ENCODE data around the gene CASP5. TPM values are rescaled to one million over a fixed set of nuclear protein-coding genes. Genes with fewer than 3 reads are reported as not detected.

CASP5 gene
- total RNA-seq, 1 experiment from 2014 or later: not detected

DNA sequence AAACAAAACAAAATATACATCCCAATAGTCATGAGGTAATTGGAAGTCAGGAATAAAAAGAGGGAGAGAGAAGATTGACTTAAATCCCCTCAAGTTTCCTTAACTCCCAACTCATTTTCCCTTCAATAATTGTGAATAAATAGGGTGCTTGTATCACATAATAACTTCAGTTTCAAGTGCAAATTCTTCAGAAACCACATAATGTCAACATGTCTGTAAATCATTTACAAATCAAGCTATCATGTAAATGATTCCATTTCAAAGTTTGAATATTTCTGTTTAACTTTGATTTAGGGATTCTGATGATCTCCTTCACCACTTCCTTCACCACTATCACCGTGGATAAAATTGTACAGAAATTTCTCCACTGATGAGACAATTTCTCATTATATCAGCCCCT lies 23.2 kb downstream of the CASP5 start:
- H2AFZ ChIP-seq: no peak overlapping the region
- H3K9me3 ChIP-seq (ENCODE audit: insufficient read depth, low read depth): no peaks in the 10 kb centered on the region
- DNase-seq: no peak
- CTCF ChIA-PET: no interaction called here
- no peak overlapping the region for H3K4me3 ChIP-seq
- no peak overlapping the region for H3K4me2 ChIP-seq
- no peaks in the 10 kb centered on the region for H3K36me3 ChIP-seq (ENCODE audit: low read depth)
- no peaks in the 10 kb centered on the region for H3K79me2 ChIP-seq (ENCODE audit: low read depth)
- H3F3A ChIP-seq (ENCODE audit: insufficient read depth, low read depth): no peaks in the 10 kb centered on the region
- intact Hi-C loops (cut with micrococcal nuclease; ENCODE audit: unreplicated experiment): no loop called here
- TF ChIP-seq, protein P1, sequence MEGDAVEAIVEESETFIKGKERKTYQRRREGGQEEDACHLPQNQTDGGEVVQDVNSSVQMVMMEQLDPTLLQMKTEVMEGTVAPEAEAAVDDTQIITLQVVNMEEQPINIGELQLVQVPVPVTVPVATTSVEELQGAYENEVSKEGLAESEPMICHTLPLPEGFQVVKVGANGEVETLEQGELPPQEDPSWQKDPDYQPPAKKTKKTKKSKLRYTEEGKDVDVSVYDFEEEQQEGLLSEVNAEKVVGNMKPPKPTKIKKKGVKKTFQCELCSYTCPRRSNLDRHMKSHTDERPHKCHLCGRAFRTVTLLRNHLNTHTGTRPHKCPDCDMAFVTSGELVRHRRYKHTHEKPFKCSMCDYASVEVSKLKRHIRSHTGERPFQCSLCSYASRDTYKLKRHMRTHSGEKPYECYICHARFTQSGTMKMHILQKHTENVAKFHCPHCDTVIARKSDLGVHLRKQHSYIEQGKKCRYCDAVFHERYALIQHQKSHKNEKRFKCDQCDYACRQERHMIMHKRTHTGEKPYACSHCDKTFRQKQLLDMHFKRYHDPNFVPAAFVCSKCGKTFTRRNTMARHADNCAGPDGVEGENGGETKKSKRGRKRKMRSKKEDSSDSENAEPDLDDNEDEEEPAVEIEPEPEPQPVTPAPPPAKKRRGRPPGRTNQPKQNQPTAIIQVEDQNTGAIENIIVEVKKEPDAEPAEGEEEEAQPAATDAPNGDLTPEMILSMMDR (conservative IDR thresholded peaks at IDR 0.05): no peak
- TF ChIP-seq EZH2 (IDR thresholded peaks at IDR 0.05; ENCODE audit: low read depth): no peak
- H3K9me2 ChIP-seq (ENCODE audit: insufficient read depth): no peaks in the 10 kb centered on the region
- BruUV-seq (replicated peaks): no TSS peak
- no peak overlapping the region for H3K27ac ChIP-seq
- no peaks in the 10 kb centered on the region for H3K4me1 ChIP-seq (replicated peaks; ENCODE audit: insufficient read depth)
- H3K27me3 ChIP-seq (ENCODE audit: insufficient read depth, low read depth): no peaks in the 10 kb centered on the region
- POLR2A ChIA-PET (ENCODE audit: unreplicated experiment): interaction anchor here (0.7 kb wide), 1 partner anchor 432 kb away, joined by 5 read pairs; no protein-coding TSS in a partner anchor
- no peaks in the 10 kb centered on the region for H4K20me1 ChIP-seq (ENCODE audit: insufficient read depth)

DNA sequence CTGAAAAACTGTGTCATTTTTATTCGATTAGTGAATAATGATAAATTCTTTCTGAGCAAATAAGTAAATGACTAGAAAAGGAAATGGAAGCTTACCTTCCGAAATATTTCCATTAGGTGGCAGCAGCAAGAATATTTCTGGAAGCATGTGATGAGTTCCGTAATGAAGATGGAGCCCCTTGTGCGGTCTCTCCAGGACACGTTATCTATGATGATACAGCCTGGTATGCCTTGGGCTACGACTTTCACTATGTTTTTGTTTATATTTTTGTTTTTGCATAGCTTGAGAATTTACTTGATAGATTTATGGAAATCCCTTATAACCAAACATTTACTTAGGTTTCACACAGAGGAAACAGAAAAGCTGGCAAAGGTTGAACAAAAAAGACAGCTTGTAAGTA lies 25.7 kb downstream of the CASP5 start:
- TF ChIP-seq, protein P1 (conservative IDR thresholded peaks at IDR 0.05): no peak; the same call in 1 of the 2 replicates
- no peak for TF ChIP-seq EZH2 (IDR thresholded peaks at IDR 0.05; ENCODE audit: low read depth)
- Histone ChIP-seq H3K4me2 (no peak overlapping the region), H2AFZ (no peak overlapping the region), H3K79me2 (ENCODE audit: low read depth) (no peaks in the 10 kb centered on the region), H3K36me3 (ENCODE audit: low read depth) (no peaks in the 10 kb centered on the region), H3K9me2 (ENCODE audit: insufficient read depth) (no peaks in the 10 kb centered on the region), H3K4me1 (replicated peaks; ENCODE audit: insufficient read depth) (no peaks in the 10 kb centered on the region), H3K4me3 (no peak overlapping the region), H4K20me1 (ENCODE audit: insufficient read depth) (no peaks in the 10 kb centered on the region), H3K9me3 (ENCODE audit: insufficient read depth, low read depth) (no peaks in the 10 kb centered on the region), H3F3A (ENCODE audit: insufficient read depth, low read depth) (no peaks in the 10 kb centered on the region), H3K27me3 (ENCODE audit: insufficient read depth, low read depth) (no peaks in the 10 kb centered on the region), H3K27ac (no peak overlapping the region)
- BruUV-seq (replicated peaks): no TSS peak
- no peak for DNase-seq
- intact Hi-C loops (cut with micrococcal nuclease; ENCODE audit: unreplicated experiment): no loop called here
- CTCF ChIA-PET: no interaction called here
- POLR2A ChIA-PET (ENCODE audit: unreplicated experiment): interaction anchor here (0.6 to 0.7 kb wide), 2 partner anchors 162 to 327 kb away, joined by 3 to 4 read pairs; no protein-coding TSS in a partner anchor

DNA sequence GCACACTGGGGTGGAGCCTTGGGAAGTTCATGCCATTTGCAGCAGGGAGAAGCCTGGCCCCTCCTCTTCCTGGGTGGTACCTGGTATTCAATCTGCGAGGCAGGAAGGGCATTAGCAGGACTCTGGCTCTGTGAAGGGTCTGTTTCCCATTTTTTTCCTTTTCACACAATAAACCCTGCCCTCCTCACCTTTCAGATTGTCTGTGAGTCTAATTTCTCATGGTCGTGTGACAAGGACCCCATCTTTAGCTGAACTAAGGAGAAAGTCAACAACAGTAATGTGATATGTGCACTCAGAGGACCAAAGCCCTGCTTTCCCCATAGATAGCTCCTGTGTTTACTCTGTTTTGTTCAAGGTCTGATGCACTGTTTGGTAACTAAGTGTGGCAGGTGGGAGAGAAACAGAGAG lies 28.0 kb downstream of the CASP5 start:
- H3K4me3 ChIP-seq: no peak overlapping the region
- no peak overlapping the region for H3K4me2 ChIP-seq
- H3K79me2 ChIP-seq (ENCODE audit: low read depth): no peaks in the 10 kb centered on the region
- no peak for DNase-seq
- no TSS peak for BruUV-seq (replicated peaks)
- H4K20me1 ChIP-seq (ENCODE audit: insufficient read depth): no peaks in the 10 kb centered on the region
- H3K27me3 ChIP-seq (ENCODE audit: insufficient read depth, low read depth): no peaks in the 10 kb centered on the region
- POLR2A ChIA-PET (ENCODE audit: unreplicated experiment): no interaction called here
- H3K9me3 ChIP-seq (ENCODE audit: insufficient read depth, low read depth): no peaks in the 10 kb centered on the region
- no peak for TF ChIP-seq EZH2 (IDR thresholded peaks at IDR 0.05; ENCODE audit: low read depth)
- TF ChIP-seq, protein P1 (conservative IDR thresholded peaks at IDR 0.05): no peak
- H3K27ac ChIP-seq: no peak overlapping the region
- intact Hi-C loops (cut with micrococcal nuclease; ENCODE audit: unreplicated experiment): no loop called here
- no peaks in the 10 kb centered on the region for H3K36me3 ChIP-seq (ENCODE audit: low read depth)
- H3K4me1 ChIP-seq (replicated peaks; ENCODE audit: insufficient read depth): no peaks in the 10 kb centered on the region
- no peaks in the 10 kb centered on the region for H3F3A ChIP-seq (ENCODE audit: insufficient read depth, low read depth)
- no peaks in the 10 kb centered on the region for H3K9me2 ChIP-seq (ENCODE audit: insufficient read depth)
- CTCF ChIA-PET: no interaction called here
- no peak overlapping the region for H2AFZ ChIP-seq
